VCaP (cell line): ENCODE data around the gene EHD1.

Experiments used
- H3K27ac ChIP-seq: fragments of 450-650 bp; 2 replicates; pipeline ENCODE4 v1.5.1; 2017
- TF ChIP-seq, protein P1 (sequence below): fragments of 450-650 bp; conservative IDR thresholded peaks from 2 replicates; pipeline ENCODE4 v1.5.1; 2017; ENCODE audit warnings: mild to moderate bottlenecking, moderate library complexity

EHD1 gene

DNA sequence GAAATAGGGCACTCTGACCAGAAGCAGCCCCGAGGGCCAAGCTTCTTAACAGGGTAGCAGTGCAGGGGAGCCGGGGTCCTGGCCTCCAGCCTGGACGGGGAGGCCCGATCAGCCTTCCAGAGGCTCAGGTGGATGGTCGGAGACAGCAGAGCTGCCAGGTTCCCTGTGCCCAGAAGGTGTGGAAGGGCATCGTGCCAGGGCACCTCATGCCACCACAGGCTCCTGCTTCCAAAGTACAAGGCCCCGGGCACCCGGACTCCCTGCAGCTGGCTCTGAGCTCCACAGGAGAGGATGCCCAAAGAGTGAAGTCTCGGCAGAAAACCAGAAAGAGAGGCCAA is 14.3 kb downstream of the EHD1 start:
- TF ChIP-seq, protein P1, sequence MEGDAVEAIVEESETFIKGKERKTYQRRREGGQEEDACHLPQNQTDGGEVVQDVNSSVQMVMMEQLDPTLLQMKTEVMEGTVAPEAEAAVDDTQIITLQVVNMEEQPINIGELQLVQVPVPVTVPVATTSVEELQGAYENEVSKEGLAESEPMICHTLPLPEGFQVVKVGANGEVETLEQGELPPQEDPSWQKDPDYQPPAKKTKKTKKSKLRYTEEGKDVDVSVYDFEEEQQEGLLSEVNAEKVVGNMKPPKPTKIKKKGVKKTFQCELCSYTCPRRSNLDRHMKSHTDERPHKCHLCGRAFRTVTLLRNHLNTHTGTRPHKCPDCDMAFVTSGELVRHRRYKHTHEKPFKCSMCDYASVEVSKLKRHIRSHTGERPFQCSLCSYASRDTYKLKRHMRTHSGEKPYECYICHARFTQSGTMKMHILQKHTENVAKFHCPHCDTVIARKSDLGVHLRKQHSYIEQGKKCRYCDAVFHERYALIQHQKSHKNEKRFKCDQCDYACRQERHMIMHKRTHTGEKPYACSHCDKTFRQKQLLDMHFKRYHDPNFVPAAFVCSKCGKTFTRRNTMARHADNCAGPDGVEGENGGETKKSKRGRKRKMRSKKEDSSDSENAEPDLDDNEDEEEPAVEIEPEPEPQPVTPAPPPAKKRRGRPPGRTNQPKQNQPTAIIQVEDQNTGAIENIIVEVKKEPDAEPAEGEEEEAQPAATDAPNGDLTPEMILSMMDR: no peak
- H3K27ac ChIP-seq: no peak overlapping the region; the same call in 1 of the 2 replicates

DNA sequence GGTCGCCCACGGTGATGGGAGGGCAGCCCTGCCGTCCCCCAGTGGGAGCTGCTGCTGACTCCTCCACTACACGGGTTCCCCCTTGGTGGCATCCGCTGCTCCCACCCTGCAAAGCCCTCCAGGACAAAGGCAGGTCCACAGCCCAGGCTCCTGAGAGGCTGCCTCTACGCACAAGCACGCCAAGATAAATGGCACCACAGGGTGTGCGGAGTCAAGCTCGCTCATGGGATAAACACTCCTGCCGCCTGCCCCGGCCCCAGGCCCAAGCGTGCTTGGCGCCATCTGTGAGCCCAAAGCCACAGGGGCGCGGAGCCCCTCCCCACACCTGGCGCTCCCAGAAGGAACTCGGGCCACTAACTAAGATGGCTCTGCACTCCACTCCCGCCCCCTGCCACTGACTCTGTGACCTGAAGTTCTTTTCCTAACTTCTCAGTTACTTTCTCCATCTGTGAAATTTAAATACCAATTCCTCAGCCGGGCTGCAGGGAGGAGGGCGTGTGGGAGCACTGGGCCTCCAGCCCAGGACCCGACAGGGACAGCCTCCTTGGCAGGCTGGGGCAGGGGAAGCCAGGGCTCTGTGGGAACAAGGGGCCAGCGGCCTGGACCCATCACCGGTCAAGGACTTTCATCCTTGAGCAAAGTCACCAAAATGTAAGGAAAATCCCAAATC is 14.9 kb downstream of the EHD1 start:
- H3K27ac ChIP-seq: no peak overlapping the region; the same call in 1 of the 2 replicates
- TF ChIP-seq, protein P1: no peak

DNA sequence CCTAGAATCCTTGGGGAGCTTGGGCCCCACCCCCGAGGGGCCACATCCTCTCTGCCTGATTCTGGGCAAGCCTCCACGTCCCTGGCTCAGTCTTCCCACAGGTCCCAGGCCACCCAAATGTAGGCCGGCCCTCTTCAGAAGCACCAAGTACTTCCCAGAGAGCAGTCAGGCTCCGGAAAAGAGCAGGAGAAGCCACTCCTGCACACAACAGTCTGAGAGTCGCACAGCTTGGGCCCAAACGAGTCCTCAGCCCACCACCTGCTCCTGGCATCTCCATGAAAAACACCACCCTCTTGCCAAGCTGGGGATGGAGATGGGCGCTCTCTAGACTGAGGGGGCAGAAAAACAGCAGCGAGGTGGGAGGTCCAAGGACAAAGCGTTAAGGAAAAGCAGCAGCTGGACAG is 15.4 kb downstream of the EHD1 start:
- H3K27ac ChIP-seq: no peak overlapping the region; the same call in 1 of the 2 replicates
- TF ChIP-seq, protein P1: no peak

DNA sequence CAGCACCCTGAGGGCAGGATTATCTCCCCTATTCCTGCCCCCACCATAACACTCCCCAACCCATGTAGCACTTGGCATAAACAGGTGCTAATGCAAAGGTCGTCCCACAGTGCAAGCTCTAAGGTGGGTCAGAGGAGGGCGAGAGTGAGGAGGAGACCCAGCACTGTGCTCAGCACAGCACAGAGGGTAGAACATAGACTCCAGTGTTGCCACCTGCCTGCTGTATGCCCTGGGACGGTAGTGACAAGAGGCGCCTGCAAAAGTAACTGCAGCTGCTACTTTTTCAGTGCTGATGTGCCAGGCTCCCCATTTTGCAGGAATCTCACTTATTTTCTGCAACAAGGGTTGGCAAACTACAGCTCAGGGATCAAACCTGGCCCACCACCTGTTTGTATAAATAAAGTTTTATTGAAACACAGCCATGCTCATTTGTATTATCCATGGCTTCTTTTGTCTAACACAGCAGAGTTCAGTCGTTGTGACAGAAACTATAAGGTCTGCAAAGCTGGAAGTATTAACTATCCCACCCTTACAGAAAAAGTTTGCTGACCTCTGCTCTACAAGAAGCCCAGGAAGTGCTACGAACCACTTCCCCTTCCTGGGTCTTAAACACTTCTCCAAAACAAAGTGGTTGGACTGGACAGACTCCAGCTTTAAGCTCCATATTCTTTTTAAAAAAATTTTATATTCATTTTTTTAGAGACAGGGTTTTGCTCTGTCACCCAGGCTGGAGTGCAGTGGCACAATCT is 17.0 kb downstream of the EHD1 start:
- no peak overlapping the region for H3K27ac ChIP-seq
- TF ChIP-seq, protein P1: no peak

DNA sequence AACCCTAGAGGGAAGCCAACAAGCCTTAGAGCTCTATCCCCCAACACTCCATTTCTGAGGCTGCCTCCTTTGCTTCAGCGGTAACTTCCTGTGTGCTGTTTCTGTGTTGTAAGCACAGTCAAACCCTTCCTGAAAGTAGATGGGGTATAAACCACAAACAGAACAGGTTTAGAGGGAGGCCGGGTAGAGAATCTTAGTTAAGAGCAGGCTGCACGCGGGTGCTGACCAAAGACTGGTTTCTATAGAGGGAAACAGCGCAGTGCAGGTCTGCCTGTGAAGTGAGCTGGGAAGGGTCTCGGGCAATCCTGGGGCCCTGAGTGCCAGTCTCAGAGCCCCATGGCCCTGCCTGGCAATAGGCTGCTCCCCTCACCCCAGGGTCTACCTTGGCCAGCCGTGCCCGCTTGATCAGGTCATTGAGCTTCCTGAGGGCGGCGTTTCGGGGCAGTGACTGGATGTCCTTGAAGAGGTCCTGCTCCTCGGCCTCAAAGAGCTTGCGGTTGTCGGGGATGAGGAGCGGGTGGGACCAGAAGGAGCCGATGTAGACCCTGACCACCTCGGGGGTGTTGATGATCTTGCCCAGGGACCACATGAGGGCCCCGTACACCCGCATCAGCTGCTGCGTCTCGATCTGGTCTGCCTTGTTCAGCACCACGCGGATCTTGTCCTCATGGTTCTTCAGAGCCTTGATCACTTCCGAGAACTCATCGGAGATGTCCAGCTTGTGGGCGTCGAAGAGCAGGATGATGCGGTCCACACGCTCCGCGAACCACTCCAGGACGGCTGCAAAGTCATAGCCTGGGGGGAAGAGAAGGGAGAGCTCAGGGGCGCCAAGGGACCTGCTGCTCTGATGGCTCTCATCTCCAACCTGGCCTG is 18.6 kb downstream of the EHD1 start:
- TF ChIP-seq, protein P1: no peak
- H3K27ac ChIP-seq: no peak overlapping the region

DNA sequence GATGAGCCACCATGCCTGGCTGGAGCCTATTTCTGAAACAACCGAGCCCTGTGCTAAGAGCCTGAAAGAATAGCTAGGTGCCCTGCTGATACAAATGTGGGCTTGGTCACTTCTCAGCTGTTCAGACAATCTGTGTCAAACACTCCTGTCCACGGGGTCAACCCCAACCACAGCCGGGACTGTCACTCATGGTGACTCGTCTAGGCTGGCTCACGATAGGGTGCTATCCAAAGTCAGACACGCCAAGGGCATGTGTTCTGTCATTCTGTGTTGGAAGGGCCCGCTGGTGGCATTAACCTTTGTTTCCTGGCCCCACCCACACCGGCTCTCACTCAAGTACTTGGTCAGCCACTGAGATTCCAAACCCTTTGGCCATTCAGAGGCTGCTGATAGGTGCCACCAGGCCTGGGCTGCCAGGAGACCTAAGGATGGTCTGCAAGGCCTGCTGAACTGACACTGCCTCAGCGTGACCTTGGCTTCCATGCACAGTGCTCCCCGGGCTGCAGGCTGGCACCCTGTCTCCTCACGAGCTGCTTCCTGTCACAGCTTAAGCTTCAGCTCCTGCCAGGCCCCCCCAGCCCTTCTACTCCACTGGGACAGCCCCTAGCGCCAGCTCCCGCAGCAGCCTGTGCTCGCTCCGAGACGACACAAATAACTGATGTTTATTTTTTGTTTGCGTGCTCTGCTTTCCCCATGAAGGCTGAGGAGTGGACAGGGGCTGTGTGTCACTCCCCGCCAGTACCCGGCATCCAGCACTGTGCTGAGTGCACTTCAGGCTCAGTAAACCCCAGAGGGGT is 19.8 kb downstream of the EHD1 start:
- TF ChIP-seq, protein P1: no peak
- H3K27ac ChIP-seq: no peak overlapping the region
